Esophagus (tissue), 2 donors: ENCODE data around the gene ZNF3. TPM values are rescaled to one million over a fixed set of nuclear protein-coding genes. Genes with fewer than 3 reads are reported as not detected.
"Not testable (repeated sequence)": the region's sequence is repeated elsewhere in the genome, so short reads cannot be mapped to it uniquely, and the experiment has no call there.

Experiments
- H3K27ac ChIP-seq, 2 donors: one replicate each; pipeline ENCODE4 v1.5.1; 2013; ENCODE audit warnings: low read depth in 2 of 2, mild to moderate bottlenecking in 2 of 2, inconsistent platforms in 1 of 2, low read length in 1 of 2, moderate library complexity in 1 of 2
- H3K27me3 ChIP-seq, 2 donors: one replicate each; pipeline ENCODE4 v1.6.1; 2013; ENCODE audit warnings: low read length in 2 of 2, control low read depth in 1 of 2, mild to moderate bottlenecking in 1 of 2; ENCODE audit not compliant: insufficient read depth in 2 of 2, control insufficient read depth in 1 of 2
- H3K36me3 ChIP-seq, 2 donors: one replicate each; pipeline ENCODE4 v1.6.1; 2013; ENCODE audit warnings: low read length in 1 of 2; ENCODE audit not compliant: control insufficient read depth in 2 of 2, insufficient read depth in 2 of 2
- H3K4me1 ChIP-seq, 2 donors: one replicate each; pipeline ENCODE4 v1.6.1; 2013; ENCODE audit warnings: low read length in 1 of 2; ENCODE audit not compliant: control insufficient read depth in 2 of 2, insufficient read depth in 2 of 2
- H3K4me3 ChIP-seq, 2 donors: one replicate each; pipeline ENCODE4 v1.5.1; 2013; ENCODE audit warnings: low read length in 2 of 2, mild to moderate bottlenecking in 2 of 2, low read depth in 1 of 2, moderate library complexity in 1 of 2
- H3K9me3 ChIP-seq, 2 donors: one replicate each; pipeline ENCODE4 v1.6.1; 2013; ENCODE audit warnings: mild to moderate bottlenecking in 2 of 2, low read depth in 1 of 2, low read length in 1 of 2, moderate library complexity in 1 of 2; ENCODE audit not compliant: control insufficient read depth in 2 of 2, insufficient read depth in 1 of 2
- WGBS, 2 donors: extraction: QIAGEN DNeasy Blood & Tissue Kit; methylation state at CpG; one replicate each; pipeline ENCODE4 v1.1.7; 2013; 5-methylcytosine and 5-hydroxymethylcytosine counted together
- polyA plus RNA-seq, 2 donors: library from polyadenylated mRNA; stranded (reverse); fragments of 200-250 nt; gene quantifications; one replicate each; pipeline ENCODE4 v1.2.3, GENCODE V29; 2013
- donor health status: healthy with polysubstance abuse.
- donor health status: Bipolar disorder and iron deficiency.

The ZNF3 gene
- 10 to 100 TPM; 10.4 to 14.6 TPM for polyA plus RNA-seq

GRCh38 chr7:100081535-100082102 lies at the start of gene ZNF3:
Gene ZNF3 (minus strand): TSS chr7:100081723. CDS start chr7:100077357, 4,366 bp downstream.
- H3K4me3 ChIP-seq: peak within 1 kb of the TSS; percentile 93 to 94
- H3K36me3 ChIP-seq: peaks cover 6 to 10% of the 10 kb centered on the region in 2 donors
- H3K9me3 ChIP-seq: no peaks in the 10 kb centered on the region
- H3K4me1 ChIP-seq: peaks cover 2 to 3% of the 10 kb centered on the region in 2 donors
- H3K27ac ChIP-seq: peak within 1 kb of the TSS; percentile 82 to 90
- H3K27me3 ChIP-seq: no peaks in the 10 kb centered on the region
- WGBS, 2 donors: 1% methylated on average over 45 to 55 of the region's 55 CpGs

- 9% methylated on average over 24 of the region's 24 CpGs for WGBS, 2 donors
Observed at GRCh38 chr7:100130608-100131453, 49.3 kb upstream of the ZNF3 start.

GRCh38 chr7:100130220-100130607 lies 48.7 kb upstream of the ZNF3 start:
- WGBS, 2 donors: 49 to 80% methylated on average over 1 of the region's 1 CpG
- not testable (repeated sequence) for H3K4me3 ChIP-seq, H3K27me3 ChIP-seq, H3K36me3 ChIP-seq, H3K4me1 ChIP-seq, H3K9me3 ChIP-seq
- peak overlapping the region; percentile 50 to 91 for H3K27ac ChIP-seq

More at GRCh38 chr7:100130608-100131453, 49.3 kb upstream of the ZNF3 start:
- Histone ChIP-seq H3K27me3 (no peaks in the 10 kb centered on the region), H3K36me3 (no peaks in the 10 kb centered on the region), H3K27ac (peak overlapping the region; percentile 50 to 91), H3K9me3 (no peaks in the 10 kb centered on the region), H3K4me1 (peaks cover 3 to 4% of the 10 kb centered on the region in 2 donors), H3K4me3 (peak overlapping the region; percentile 22 to 30)

DNA sequence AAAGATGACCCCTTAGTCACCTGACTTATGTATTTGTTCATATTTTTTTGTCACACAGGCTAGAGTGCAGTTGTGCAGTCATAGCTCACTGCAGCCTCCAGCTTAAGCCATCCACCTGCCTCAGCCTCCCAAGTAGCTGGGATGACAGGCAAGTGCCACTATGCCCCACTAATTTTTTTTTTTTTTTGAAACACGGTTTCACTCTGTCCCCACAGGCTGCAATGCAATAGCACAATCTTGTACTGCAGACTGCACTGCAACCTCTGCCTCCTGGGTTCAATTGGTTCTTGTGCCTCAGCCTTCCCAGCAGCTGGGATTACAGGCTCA lies 47.1 kb upstream of the ZNF3 start:
- WGBS, 2 donors: 61 to 68% methylated on average over 1 of the region's 1 CpG

DNA sequence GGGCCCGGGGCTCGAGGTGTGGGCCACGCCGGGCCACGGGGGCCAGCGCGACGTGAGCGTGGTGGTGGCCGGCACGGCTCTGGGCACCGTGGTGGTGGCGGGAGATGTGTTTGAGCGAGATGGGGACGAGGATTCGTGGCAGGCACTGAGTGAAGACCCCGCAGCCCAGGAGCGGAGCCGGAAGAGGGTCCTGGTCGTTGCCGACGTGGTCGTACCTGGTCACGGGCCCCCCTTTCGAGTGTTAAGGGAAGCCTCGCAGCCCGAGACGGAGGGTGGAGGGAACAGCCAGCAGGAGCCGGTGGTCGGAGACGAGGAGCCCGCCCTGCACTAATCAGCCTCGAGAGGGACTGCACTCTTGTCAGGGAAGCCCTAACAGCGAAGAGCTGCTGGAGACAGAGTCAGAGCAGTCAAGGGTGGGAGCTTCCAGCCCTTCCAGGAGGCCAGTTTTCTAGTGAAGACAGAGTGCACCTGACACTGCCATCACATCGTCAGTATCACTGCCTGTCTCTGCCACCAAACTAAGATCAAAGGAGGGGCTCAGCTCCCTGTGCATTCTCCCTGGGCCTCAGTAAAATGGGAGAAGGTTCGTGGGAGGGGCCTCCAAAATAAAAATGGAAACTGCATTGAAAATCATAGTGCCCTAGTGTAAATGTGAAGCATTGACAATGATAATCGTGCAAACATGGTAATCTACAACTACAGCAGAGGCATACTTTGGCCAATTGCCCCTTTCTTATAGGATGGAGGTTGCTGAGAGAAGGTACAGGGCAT lies 46.5 kb upstream of the ZNF3 start:
- 3% methylated on average over 37 of the region's 37 CpGs for WGBS, 2 donors
- Histone ChIP-seq H3K4me1 (peaks cover 4 to 5% of the 10 kb centered on the region in 2 donors), H3K36me3 (no peaks in the 10 kb centered on the region), H3K4me3 (peak overlapping the region; percentile 76 to 81), H3K27ac (peak overlapping the region; percentile 95 to 98), H3K27me3 (no peaks in the 10 kb centered on the region), H3K9me3 (no peaks in the 10 kb centered on the region)

More for the DNA sequence above, 47.1 kb upstream of the ZNF3 start:
- Histone ChIP-seq H3K9me3 (no peaks in the 10 kb centered on the region), H3K4me3 (peak overlapping the region in 1 of 2 donors; percentile 81), H3K27me3 (no peaks in the 10 kb centered on the region), H3K36me3 (no peaks in the 10 kb centered on the region), H3K4me1 (peaks cover 4 to 5% of the 10 kb centered on the region in 2 donors), H3K27ac (peak overlapping the region in 1 of 2 donors; percentile 95)

DNA sequence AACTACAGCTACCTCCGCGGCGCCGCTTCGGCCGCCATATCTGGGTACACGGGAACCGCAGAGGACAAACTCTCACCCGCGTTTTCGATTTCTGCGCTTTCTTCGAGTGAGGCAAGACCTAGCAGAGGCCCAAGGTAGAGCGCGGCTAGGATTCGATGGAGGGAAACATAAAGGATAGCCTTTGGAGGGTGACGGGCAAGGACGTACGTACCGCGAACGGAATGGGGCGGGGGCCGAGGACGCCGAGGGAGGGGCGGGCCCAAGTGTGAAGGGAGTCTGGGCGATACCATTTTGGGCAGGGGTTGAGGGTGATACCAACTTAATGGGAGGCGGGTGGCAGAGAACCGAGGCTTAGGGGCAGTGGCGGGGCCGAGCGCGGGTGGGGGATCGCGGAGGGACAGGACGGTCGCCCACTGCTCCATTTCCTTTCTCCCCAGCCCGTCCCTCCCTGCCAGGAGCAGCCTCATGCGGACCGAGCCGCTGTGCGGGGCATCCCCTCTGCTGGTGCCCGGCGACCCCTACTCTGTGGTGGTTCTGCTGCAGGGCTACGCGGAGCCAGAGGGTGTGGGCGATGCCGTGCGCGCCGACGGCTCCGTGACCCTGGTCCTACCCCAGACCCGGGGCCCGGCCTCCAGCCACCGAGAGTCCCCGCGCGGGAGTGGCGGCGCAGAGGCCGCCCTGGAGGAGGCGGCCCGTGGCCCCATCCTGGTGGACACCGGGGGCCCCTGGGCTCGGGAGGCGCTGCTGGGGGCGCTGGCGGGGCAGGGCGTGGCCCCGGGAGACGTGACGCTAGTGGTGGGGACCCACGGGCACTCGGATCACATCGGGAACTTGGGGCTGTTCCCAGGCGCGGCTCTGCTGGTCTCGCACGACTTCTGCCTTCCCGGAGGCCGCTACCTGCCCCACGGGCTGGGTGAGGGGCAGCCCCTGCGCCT lies 45.7 kb upstream of the ZNF3 start, which contains the start of gene MBLAC1:
Gene MBLAC1, plus strand, starts transcription at position 37 of the 935 bp plus-strand sequence. Its CDS starts 429 bp downstream, at position 466.
- no peaks in the 10 kb centered on the region for H3K36me3 ChIP-seq
- H3K4me1 ChIP-seq: peaks cover 4 to 5% of the 10 kb centered on the region in 2 donors
- WGBS, 2 donors: 0 to 1% methylated on average over 66 to 85 of the region's 85 CpGs
- H3K9me3 ChIP-seq: no peaks in the 10 kb centered on the region
- H3K4me3 ChIP-seq: peak within 1 kb of the TSS; percentile 76 to 81
- H3K27me3 ChIP-seq: no peaks in the 10 kb centered on the region
- H3K27ac ChIP-seq: peak within 1 kb of the TSS; percentile 95 to 98

DNA sequence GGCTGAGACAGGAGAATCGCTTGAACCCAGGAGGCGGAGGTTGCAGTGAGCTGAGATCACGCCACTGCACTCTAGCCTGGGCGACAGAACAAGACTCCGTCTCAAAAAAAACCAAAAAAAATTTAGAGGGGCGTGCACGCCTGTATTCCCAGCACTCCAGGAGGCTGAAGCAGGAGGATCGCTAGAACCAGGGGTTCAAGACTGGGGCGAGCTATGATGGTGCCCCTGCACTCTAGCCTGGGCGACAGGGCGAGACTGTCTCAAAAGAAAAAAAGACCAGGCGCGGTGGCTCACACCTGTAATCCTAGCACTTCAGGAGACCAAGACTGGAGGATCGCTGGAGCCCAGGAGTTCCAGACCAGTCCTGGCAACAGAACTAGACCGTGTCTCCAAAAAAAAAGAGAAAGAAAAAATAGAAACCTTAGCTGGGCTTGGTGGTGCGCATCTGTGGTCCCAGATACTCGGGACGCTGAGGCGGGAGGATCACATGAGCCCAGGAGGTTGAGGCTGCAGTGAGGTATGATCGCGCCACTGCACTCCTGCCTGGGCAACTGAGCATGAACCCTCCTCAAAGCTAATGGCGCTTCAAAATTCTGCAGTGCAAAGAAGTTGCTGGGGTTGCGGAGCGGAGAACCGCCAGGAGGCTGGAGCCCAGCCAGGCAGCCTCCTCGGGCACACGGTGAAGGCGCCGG lies 44.9 kb upstream of the ZNF3 start:
- Histone ChIP-seq H3K4me1 (peaks cover 4 to 5% of the 10 kb centered on the region in 2 donors), H3K4me3 (peak overlapping the region; percentile 76 to 81), H3K27me3 (no peaks in the 10 kb centered on the region), H3K9me3 (no peaks in the 10 kb centered on the region), H3K36me3 (no peaks in the 10 kb centered on the region), H3K27ac (peak overlapping the region; percentile 95 to 98)
- 7 to 9% methylated on average over 29 of the region's 29 CpGs for WGBS, 2 donors

GRCh38 chr7:100124301-100125230 lies 43.0 kb upstream of the ZNF3 start:
- Histone ChIP-seq H3K27me3 (no peaks in the 10 kb centered on the region), H3K4me3 (no peak overlapping the region), H3K4me1 (peaks cover 4 to 5% of the 10 kb centered on the region in 2 donors), H3K36me3 (no peaks in the 10 kb centered on the region), H3K9me3 (no peaks in the 10 kb centered on the region), H3K27ac (peak overlapping the region; percentile 11 to 87)
- WGBS, 2 donors: 71 to 76% methylated on average over 4 of the region's 4 CpGs
